Keratinocyte (primary cell): ENCODE results near the gene CCDC7.

Source experiments
- EZH2 ChIP-seq: IDR thresholded peaks from one replicate; pipeline ENCODE4 v1.6.1; 2012; ENCODE audit warnings: inconsistent platforms, mild to moderate bottlenecking, low read length, moderate library complexity
- TF ChIP-seq, protein P1 (sequence below), 3 experiments: IDR thresholded peaks in 1 of 3; conservative IDR thresholded peaks in 1 of 3; optimal IDR thresholded peaks in 1 of 3; 2 replicates in 2 of 3; 3 replicates in 1 of 3; pipeline versions ENCODE3 to v1.5.1; 2011; ENCODE audit warnings: low read length in 3 of 3, mild to moderate bottlenecking in 3 of 3, moderate library complexity in 2 of 3, control low read depth in 1 of 3, inconsistent platforms in 1 of 3; ENCODE audit not compliant: insufficient read depth in 2 of 3; ENCODE audit errors: extremely low read depth in 1 of 3

DNA sequence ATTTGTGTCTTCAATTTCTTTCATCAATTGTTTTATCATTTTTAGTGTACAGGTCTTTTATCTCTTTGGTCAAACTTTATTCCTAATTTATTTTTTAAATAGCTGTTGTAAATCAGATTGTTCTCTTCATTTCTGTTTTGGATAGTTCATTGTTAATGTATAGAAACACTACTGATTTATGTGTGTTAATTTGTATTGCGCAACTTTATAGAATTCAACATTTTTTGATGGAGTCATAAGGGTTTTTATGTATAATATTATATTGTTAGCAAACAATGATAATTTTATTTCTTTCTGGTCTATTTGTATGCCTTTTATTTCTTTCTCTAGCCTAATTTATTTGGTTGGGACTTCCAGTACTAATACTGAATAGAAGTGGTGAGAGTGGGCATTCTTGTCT, 181.2 kb downstream of the CCDC7 start:
- TF ChIP-seq, protein P1, sequence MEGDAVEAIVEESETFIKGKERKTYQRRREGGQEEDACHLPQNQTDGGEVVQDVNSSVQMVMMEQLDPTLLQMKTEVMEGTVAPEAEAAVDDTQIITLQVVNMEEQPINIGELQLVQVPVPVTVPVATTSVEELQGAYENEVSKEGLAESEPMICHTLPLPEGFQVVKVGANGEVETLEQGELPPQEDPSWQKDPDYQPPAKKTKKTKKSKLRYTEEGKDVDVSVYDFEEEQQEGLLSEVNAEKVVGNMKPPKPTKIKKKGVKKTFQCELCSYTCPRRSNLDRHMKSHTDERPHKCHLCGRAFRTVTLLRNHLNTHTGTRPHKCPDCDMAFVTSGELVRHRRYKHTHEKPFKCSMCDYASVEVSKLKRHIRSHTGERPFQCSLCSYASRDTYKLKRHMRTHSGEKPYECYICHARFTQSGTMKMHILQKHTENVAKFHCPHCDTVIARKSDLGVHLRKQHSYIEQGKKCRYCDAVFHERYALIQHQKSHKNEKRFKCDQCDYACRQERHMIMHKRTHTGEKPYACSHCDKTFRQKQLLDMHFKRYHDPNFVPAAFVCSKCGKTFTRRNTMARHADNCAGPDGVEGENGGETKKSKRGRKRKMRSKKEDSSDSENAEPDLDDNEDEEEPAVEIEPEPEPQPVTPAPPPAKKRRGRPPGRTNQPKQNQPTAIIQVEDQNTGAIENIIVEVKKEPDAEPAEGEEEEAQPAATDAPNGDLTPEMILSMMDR (optimal IDR thresholded peaks at IDR 0.05 in 1 of 3, IDR thresholded peaks at IDR 0.05 in 1 of 3, conservative IDR thresholded peaks at IDR 0.05 in 1 of 3; ENCODE audit: extremely low read depth in 1 of 3, insufficient read depth in 2 of 3, low read length in 3 of 3), result no peak
- TF ChIP-seq EZH2, result no peak
